HG02885 (cell line): ENCODE measurements around the gene GLB1L3.
"Not testable (repeated sequence)": the region's sequence is repeated elsewhere in the genome, so short reads cannot be mapped to it uniquely, and the experiment has no call there.

ENCODE experiments used
- ATAC-seq: cut with Tn5 transposase; IDR thresholded peaks from one replicate; pipeline ENCODE4 v1.9.1; 2021; ENCODE audit warnings: mild to moderate bottlenecking; ENCODE audit not compliant: unreplicated experiment, poor library complexity

The GLB1L3 gene

DNA sequence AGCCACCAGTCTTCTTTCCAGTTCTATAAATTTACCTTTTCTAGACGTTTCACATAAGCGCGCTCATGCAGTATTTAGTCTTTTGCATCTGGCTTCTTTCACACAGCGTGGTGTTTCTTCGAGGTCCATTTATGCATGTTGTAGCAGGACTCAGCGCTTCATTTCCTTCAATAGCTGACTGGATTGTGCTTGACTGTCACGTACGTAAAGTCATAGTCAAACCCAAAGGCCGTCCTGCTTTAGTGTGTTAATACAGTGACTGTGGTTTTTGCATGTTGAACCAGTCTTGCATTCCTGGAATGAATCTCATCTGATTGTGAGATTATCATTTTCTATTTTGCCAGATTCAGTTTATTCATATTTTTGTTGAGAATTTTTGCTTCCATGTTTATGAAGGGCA, 18.5 kb downstream of the GLB1L3 start:
- ATAC-seq: no peak

- ATAC-seq: no peak
These were observed 36.0 kb downstream of the GLB1L3 start for GRCh38 chr11:134312223-134312622.

GRCh38 chr11:134312807-134313206, 36.6 kb downstream of the GLB1L3 start:
- ATAC-seq: no peak

DNA sequence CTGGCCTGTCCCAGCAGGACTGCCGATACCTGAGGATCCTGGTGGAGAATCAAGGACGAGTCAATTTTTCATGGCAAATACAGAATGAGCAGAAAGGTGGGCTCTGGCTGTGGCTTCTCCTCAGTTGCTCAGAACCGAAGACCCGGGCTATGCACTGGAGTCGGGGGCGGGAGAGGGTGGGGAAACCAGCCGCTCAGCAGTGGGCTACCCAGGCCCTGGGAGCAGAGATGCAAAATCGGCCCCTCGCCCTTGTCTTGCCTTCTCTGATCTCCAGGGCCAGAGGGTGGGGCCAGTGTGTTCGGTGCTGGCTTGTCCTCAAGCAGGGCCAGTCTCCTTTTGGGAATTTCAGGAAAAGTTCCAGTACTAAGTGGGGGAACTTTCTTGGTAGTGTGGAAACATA, 37.2 kb downstream of the GLB1L3 start:
- no peak for ATAC-seq

GRCh38 chr11:134313821-134314607, 37.8 kb downstream of the GLB1L3 start:
- ATAC-seq: no peak

DNA sequence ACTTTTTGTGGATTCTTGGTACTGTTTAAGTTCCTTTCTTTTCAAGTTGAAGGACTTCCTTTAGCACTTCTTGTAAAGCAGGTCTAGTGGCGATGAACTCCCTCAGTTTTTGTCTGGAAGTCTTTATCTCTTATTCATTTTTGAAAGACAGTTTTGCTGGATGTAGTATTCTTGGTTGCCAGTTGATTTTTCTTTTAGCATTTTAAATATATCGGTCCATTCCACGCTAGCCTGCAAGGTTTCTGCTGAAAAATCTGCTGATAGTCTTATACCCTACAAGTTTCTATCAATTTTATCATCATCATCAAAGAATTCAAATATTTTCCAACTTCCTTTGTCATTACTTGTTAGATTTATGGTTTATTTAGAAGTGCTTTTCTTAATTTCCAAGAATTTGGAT, 40.9 kb downstream of the GLB1L3 start:
- ATAC-seq: no peak

GRCh38 chr11:134321373-134321772, 45.2 kb downstream of the GLB1L3 start:
- not testable (repeated sequence) for ATAC-seq

DNA sequence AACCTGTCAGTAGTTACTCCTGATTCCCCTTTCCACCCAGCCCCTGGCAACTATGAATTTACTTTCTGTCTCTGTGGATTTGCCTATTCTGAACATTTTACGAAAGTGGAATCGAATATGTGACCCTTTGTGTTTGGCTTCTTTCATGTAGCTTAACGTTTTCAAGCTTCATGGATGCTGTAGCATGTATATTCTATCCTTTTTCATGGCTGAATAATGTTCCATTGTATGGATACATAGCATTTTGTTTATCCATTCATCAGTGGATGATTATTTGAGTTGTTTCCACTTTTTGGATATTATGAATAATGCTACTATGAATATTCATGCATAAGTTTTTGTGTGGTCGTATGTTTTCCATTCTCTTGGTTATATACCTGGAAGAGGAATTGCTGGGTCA, 46.4 kb downstream of the GLB1L3 start:
- no peak for ATAC-seq

DNA sequence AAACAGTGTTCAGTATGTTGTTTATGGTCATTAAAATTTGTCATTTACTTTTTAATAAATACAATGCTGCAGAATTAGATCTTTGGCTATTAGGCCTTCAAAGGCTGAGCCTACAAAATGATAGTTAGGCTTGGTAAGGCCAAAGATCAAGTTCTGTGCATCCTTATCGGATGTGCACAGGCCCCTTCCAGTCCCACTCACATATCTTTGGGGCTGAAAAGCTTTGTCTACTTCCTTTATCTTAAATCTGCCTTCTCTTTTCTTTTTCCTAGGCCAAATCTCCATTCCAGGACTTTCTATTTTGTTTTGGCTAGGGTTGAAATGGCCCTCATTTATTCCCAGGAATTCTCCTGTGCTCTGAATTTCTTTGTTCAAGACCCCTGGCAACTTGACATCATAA, 52.3 kb downstream of the GLB1L3 start:
- no peak for ATAC-seq

DNA sequence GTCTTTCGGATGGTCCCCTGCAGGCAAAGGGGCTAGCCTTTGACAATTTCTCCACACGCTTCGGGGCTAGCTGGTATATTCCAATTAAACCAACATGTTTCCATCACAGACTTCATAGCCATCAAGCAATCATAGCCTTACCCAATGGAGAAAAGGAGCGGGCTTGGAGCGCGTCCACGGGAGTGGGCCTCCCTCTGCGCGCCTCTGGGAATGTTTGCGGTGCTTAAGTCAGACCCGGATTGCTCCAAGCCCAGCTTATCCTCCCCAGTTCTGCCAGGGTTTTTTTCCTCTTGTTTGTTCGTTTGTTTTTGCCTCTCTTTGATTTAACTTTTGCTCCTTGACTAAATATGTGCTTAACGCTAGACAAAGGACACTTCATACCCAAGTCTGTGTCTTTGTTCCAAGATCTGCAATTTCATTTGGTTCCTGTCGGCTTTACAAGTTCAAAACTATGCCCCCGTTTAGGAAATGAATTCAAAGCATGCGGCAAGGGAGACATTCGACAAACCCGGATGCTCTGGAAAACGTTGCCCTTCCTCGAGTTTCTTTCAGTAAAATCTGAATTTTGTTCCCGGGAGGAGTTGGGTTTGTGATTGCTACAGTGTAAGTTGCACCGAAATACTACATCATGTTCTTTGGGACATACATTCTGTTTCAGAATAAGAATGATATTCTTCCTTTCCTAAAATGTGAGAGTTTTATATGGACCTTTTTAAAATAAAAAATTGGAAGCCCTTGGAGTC, 54.6 kb downstream of the GLB1L3 start:
- ATAC-seq: no peak

DNA sequence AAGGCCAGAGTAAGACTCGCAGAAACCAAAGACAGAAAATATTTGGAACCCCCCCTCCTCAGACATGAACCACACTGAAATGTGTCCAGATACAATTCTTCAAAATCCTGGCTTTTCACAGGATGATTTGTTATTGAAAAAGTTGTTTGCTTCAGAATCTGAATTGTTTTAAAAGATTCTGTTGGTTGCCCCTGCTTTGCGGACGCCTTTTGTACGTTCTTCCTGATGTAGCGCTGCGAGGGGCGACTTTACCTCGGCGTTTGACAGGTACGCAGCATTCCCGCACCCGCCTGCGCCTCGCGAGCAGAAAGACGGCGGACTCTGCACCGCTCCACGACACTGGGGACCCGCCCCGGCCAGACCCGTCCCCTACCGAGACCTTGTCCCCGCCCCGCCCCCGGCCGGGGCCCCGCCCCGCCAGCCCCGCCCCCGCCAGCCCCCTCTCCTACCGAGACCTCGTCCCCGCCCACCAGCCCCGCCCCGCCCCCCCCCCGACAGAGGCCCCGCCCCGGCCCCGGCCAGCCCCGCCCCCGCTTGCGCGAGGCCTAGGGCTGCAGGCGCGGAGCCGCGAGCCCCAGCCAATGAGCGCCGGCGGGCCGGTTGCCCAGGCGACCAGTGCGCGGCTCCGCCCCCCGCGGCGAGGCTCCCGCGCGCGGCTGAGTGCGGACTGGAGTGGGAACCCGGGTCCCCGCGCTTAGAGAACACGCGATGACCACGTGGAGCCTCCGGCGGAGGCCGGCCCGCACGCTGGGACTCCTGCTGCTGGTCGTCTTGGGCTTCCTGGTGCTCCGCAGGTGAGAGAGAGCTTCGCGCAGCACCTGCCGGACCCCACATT, 55.4 kb downstream of the GLB1L3 start, which contains the start of gene GLB1L2:
TSS of gene GLB1L2 (plus strand) at position 635 of the 835 bp plus-strand sequence. CDS start at position 709, 74 bp downstream.
- peak; percentile 91 for ATAC-seq

GRCh38 chr11:134332189-134332631, 56.0 kb downstream of the GLB1L3 start:
- peak; percentile 21 for ATAC-seq

GRCh38 chr11:134332782-134333181, 56.6 kb downstream of the GLB1L3 start:
- ATAC-seq: no peak

GRCh38 chr11:134333312-134333711, 57.1 kb downstream of the GLB1L3 start:
- ATAC-seq: no peak

- no peak for ATAC-seq
These were observed 57.8 kb downstream of the GLB1L3 start for GRCh38 chr11:134333946-134334345.

DNA sequence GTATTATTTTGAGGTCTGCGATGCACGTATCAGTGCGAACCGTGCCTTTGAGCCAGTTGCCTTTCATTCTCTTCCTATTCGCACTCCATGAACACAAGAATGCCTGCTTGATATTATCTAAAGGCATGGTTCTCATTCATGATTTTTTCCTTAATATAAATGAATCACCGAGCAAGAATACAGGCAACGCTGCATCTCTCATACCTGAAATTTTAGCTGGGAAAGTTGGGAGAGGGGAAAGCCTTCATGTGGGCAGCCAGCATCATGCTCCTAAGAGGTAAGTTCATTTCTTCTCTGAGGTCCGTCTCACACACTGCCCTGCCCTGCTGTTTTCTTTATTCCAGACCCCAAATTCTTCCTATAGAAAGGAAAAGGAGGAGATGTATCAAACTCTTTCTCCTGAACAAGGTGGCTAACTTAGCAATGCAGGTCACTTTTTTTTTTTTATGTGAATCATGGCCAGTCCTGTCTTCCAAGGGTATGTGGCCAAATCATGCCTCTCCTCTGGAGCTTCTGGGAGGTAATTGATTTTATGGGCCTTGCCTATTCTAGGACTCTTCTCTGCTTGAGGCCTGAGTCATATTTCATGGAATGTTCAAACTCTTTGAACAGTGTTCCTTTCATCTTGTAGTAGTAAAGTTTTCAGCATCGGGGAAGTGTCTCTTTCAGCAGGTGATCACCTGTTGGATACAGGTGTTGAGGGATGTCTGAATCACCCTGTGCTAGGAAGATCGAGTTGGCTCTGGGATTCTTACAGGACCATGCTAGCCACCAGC, 58.8 kb downstream of the GLB1L3 start:
- ATAC-seq: no peak

DNA sequence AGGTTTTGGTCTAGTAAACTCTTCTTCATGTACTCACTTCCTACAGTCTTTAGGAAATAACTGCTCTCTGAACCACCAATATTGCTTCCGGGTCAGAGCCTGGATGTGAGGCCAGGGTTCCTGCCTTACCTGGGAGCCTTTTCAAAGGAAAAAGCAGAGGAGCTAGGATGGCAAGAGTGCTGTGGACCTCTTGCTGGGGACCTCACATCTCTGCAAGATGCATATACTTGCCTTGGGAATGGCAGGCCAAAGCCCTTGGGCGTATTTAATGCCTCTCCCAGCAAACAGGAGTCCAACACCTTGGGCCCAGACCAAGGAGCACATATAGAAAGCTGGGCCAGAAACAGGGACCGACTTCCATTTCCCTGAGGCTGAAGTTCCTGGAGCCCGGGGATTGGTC, 60.9 kb downstream of the GLB1L3 start:
- no peak for ATAC-seq

DNA sequence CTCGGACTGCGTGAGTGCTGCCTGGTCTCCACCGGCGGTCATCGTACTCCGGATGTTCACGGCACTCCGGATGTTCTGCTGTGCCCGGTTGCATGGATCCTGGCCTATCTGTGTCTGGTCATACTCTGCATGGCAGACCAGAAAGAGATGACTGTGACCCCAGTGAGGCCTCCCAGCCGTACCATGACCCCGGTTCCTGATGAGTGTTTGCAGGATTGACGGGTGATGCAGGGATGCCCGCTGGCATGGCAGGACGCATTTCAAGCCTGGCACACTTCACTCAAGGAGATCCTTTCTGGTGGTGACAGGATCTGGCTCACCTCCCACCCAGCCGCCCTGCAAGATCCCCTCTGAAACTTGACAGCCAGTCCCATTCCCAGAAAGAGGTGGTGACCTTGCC, 61.9 kb downstream of the GLB1L3 start:
- no peak for ATAC-seq

- no peak for ATAC-seq
These were observed 62.5 kb downstream of the GLB1L3 start for GRCh38 chr11:134338654-134339053.

DNA sequence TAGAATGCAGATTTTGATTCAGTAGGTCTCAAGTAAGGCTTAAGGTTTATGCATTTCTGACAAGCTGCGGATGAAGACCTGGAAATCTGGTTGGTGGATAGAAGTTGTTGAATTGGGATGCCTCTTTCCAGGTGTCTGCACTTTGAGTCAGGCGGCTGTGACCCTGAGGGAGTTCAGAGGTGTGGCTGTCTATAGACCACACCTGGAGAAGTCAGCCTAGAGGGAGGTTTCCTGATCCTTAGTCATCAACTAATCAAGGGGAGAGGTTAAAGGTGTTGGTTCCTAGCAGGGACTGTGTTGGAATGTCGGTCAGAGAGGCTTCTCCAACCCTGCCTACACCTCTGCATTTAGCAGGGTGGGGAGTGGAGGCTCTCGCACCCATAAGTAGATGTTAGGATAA, 63.6 kb downstream of the GLB1L3 start:
- ATAC-seq: no peak
